ENCODE measurements around the gene SOX30. TPM values are rescaled to one million over a fixed set of nuclear protein-coding genes. Genes with fewer than 3 reads are reported as not detected.

The SOX30 gene
- total and polyA plus RNA-seq, 12 donors: 0.03 to 0.72 (median 0.20) TPM; not detected in 5

- 78 to 92% (median 83%) methylated on average over 4 of the region's 4 CpGs for WGBS, 4 donors
- no peaks in the 10 kb centered on the region for H3K27me3 ChIP-seq
- no peak overlapping the region for H3K4me3 ChIP-seq
- DNase-seq: no peak
- no peaks in the 10 kb centered on the region for H3K9me3 ChIP-seq (replicated peaks in 1 of 3)
- no peaks in the 10 kb centered on the region for H3K4me1 ChIP-seq (replicated peaks in 1 of 2)
- no peaks in the 10 kb centered on the region for H3K36me3 ChIP-seq (replicated peaks in 1 of 2)
- no peak overlapping the region for H3K27ac ChIP-seq
- TF ChIP-seq CTCF (IDR thresholded peaks at IDR 0.05) (no peak), POLR2A (IDR thresholded peaks at IDR 0.05) (no peak)
- intact Hi-C loops (cut with DNase I): no loop called here
Measured at GRCh38 chr5:157602505-157602904, 49.7 kb downstream of the SOX30 start.

- Histone ChIP-seq H3K36me3 (replicated peaks in 1 of 2) (no peaks in the 10 kb centered on the region), H3K4me3 (no peak overlapping the region), H3K27ac (no peak overlapping the region), H3K9me3 (replicated peaks in 1 of 3) (no peaks in the 10 kb centered on the region), H3K27me3 (no peaks in the 10 kb centered on the region), H3K4me1 (replicated peaks in 1 of 2) (no peaks in the 10 kb centered on the region)
- 82 to 100% (median 89%) methylated on average over 1 of the region's 1 CpG; no CpG with 5 or more reads in 1 of the 4 donors for WGBS, 4 donors
- TF ChIP-seq CTCF (IDR thresholded peaks at IDR 0.05) (no peak), POLR2A (IDR thresholded peaks at IDR 0.05) (no peak)
- DNase-seq: no peak
- intact Hi-C loops (cut with DNase I): no loop called here
Measured at GRCh38 chr5:157600252-157600651, 52.0 kb downstream of the SOX30 start.

- H3K27me3 ChIP-seq: no peaks in the 10 kb centered on the region
- intact Hi-C loops (cut with DNase I): no loop called here
- no peak overlapping the region for H3K4me3 ChIP-seq
- DNase-seq: no peak
- H3K36me3 ChIP-seq (replicated peaks in 1 of 2): no peaks in the 10 kb centered on the region
- H3K9me3 ChIP-seq (replicated peaks in 1 of 3): no peaks in the 10 kb centered on the region
- H3K27ac ChIP-seq: no peak overlapping the region
- no peaks in the 10 kb centered on the region for H3K4me1 ChIP-seq (replicated peaks in 1 of 2)
- 70 to 75% (median 72%) methylated on average over 3 of the region's 3 CpGs for WGBS, 4 donors
- TF ChIP-seq CTCF (IDR thresholded peaks at IDR 0.05) (no peak), POLR2A (IDR thresholded peaks at IDR 0.05) (no peak)
Measured at GRCh38 chr5:157599565-157599964, 52.7 kb downstream of the SOX30 start.

GRCh38 chr5:157598350-157598936, 53.8 kb downstream of the SOX30 start:
- Histone ChIP-seq H3K4me1 (replicated peaks in 1 of 2) (no peaks in the 10 kb centered on the region), H3K27ac (no peak overlapping the region), H3K27me3 (no peaks in the 10 kb centered on the region), H3K4me3 (no peak overlapping the region), H3K9me3 (replicated peaks in 1 of 3) (no peaks in the 10 kb centered on the region), H3K36me3 (replicated peaks in 1 of 2) (no peaks in the 10 kb centered on the region)
- TF ChIP-seq CTCF (IDR thresholded peaks at IDR 0.05) (no peak), POLR2A (IDR thresholded peaks at IDR 0.05) (no peak)
- intact Hi-C loops (cut with DNase I): no loop called here
- DNase-seq: no peak
- WGBS, 4 donors: 65 to 87% (median 69%) methylated on average over 2 of the region's 2 CpGs

Measured in adrenal gland (tissue), 12 donors.